GM12878 (cell line): Measurements from ENCODE around the gene MRPL20. TPM values are rescaled to one million over a fixed set of nuclear protein-coding genes. Genes with fewer than 3 reads are reported as not detected.

Source experiments
- ATAC-seq: fragments of 200-7000 bp; cut with Tn5 transposase; 3 replicates; pipeline ENCODE4 v1.9.1; 2020; ENCODE audit warnings: mild to moderate bottlenecking, moderate library complexity
- BruUV-seq: library from RNA; stranded (reverse); fragments of 400-500 nt; replicated peaks from 2 replicates; lab custom pipeline; 2021; lab: Mats Ljungman, UMichigan
- CTCF ChIA-PET: fragments of 300-600 bp; sonication (Branson Sonifier 250); formaldehyde crosslinking; extraction: SDS; loops from one replicate; lab custom pipeline; 2021; ENCODE audit warnings: inconsistent platforms; lab: Yijun Ruan, JAX
- POLR2A ChIA-PET: fragments of 350-600 bp; formaldehyde crosslinking; extraction: SDS; loops from one replicate; lab custom pipeline; 2021; ENCODE audit warnings: inconsistent platforms; lab: Charles Lee
- RAD21 ChIA-PET: fragments of 300-600 bp; sonication (Branson Sonifier 250); formaldehyde crosslinking; loops from one replicate; lab custom pipeline; 2023; ENCODE audit warnings: antibody characterized with exemption; ENCODE audit not compliant: unreplicated experiment; lab: Charles Lee
- SMC1A ChIA-PET: fragments of 300-600 bp; sonication (Branson Sonifier 250); formaldehyde crosslinking; loops from one replicate; lab custom pipeline; 2023; ENCODE audit not compliant: unreplicated experiment, uncharacterized antibody; lab: Charles Lee
- DNase-seq: peaks from one replicate; pipeline ENCODE4 v3.0.0-alpha.2; 2011; ENCODE audit warnings: low read depth, low spot score
- FAIRE-seq: peaks from 3 replicates; lab custom pipeline; 2011; peaks lifted over from hg19 to GRCh38; lab: Jason Lieb, UNC
- H2AFZ ChIP-seq: 2 replicates; pipeline ENCODE4 v1.6.0; 2011; ENCODE audit warnings: low read depth, low read length, control low read depth; ENCODE audit not compliant: control insufficient read depth
- H3K27ac ChIP-seq: 2 replicates; pipeline ENCODE4 v1.5.1; 2011; ENCODE audit warnings: control low read depth; ENCODE audit not compliant: control insufficient read depth, insufficient read depth
- H3K27me3 ChIP-seq, 2 experiments: replicated peaks in 1 of 2; 2 replicates each; pipeline versions ENCODE4 v1.6.0 to v1.6.1; 2011; ENCODE audit warnings: low read length in 1 of 2; ENCODE audit not compliant: control insufficient read depth in 2 of 2, insufficient read depth in 2 of 2
- H3K36me3 ChIP-seq, 2 experiments: 2 replicates each; pipeline ENCODE4 v1.5.1; 2011; ENCODE audit warnings: low read length in 1 of 2; ENCODE audit not compliant: control insufficient read depth in 2 of 2, insufficient read depth in 2 of 2
- H3K4me1 ChIP-seq: 2 replicates; pipeline ENCODE4 v1.6.1; 2011; ENCODE audit warnings: mild to moderate bottlenecking, low read length, moderate library complexity, mixed read lengths; ENCODE audit not compliant: control insufficient read depth, insufficient read depth
- H3K4me2 ChIP-seq: 2 replicates; pipeline ENCODE4 v1.6.0; 2011; ENCODE audit warnings: control low read depth; ENCODE audit not compliant: control insufficient read depth, insufficient read depth
- H3K4me3 ChIP-seq: fragments of 200-600 bp; sonication (generic); 2 replicates; pipeline ENCODE4 v1.5.1; 2016
- H3K79me2 ChIP-seq: 2 replicates; pipeline ENCODE4 v1.6.0; 2011; ENCODE audit warnings: low read length; ENCODE audit not compliant: control insufficient read depth, insufficient read depth
- H3K9ac ChIP-seq: 2 replicates; pipeline ENCODE4 v1.8.0; 2011; ENCODE audit warnings: low read length, control low read depth, mixed read lengths; ENCODE audit not compliant: control insufficient read depth, insufficient read depth
- H3K9me3 ChIP-seq: replicated peaks from 3 replicates; pipeline ENCODE4 v1.5.1; 2011; ENCODE audit warnings: mild to moderate bottlenecking, low read length; ENCODE audit not compliant: control insufficient read depth, insufficient read depth
- H4K20me1 ChIP-seq: 2 replicates; pipeline ENCODE4 v1.6.0; 2011; ENCODE audit not compliant: control insufficient read depth, insufficient read depth
- ATF7 ChIP-seq: fragments of 450-650 bp; IDR thresholded peaks from 2 replicates; pipeline ENCODE4 v1.6.1; 2016; ENCODE audit warnings: low read depth, mild to moderate bottlenecking
- CHD2 ChIP-seq: IDR thresholded peaks from 2 replicates; pipeline ENCODE4 v1.6.1; 2011; ENCODE audit warnings: low read depth, low read length, improper control_type of control experiment, borderline replicate concordance
- EED ChIP-seq: sonication (generic); IDR thresholded peaks from 2 replicates; pipeline ENCODE4 v1.6.1; 2016; ENCODE audit warnings: antibody characterized with exemption, low read depth
- ETV6 ChIP-seq, 2 experiments: fragments of 450-650 bp in 1 of 2; IDR thresholded peaks in 1 of 2; conservative IDR thresholded peaks in 1 of 2; 2 replicates each; pipeline ENCODE4 v1.6.1; 2014; ENCODE audit warnings: antibody characterized with exemption in 1 of 2, borderline replicate concordance in 1 of 2, low read depth in 1 of 2, mild to moderate bottlenecking in 1 of 2, moderate library complexity in 1 of 2
- GATAD2B ChIP-seq: fragments of 450-650 bp; conservative IDR thresholded peaks from 2 replicates; pipeline ENCODE4 v1.6.1; 2017; ENCODE audit warnings: low read depth, mild to moderate bottlenecking, moderate library complexity
- HDAC2 ChIP-seq: fragments of 200-600 bp; sonication (generic); IDR thresholded peaks from 2 replicates; pipeline ENCODE4 v1.6.1; 2017
- MTA2 ChIP-seq: fragments of 450-650 bp; IDR thresholded peaks from 2 replicates; pipeline ENCODE4 v1.6.1; 2016; ENCODE audit warnings: low read depth, mild to moderate bottlenecking, moderate library complexity
- MTA3 ChIP-seq: IDR thresholded peaks from 2 replicates; pipeline ENCODE4 v1.6.1; 2012; ENCODE audit warnings: low read length, inconsistent platforms, borderline replicate concordance
- NBN ChIP-seq: fragments of 450-650 bp; IDR thresholded peaks from 2 replicates; pipeline ENCODE4 v1.6.1; 2016
- NR2C2 ChIP-seq: IDR thresholded peaks from 2 replicates; pipeline ENCODE4 v1.6.1; 2011; ENCODE audit warnings: borderline replicate concordance, low read depth; ENCODE audit not compliant: control insufficient read depth, insufficient read length
- RAD51 ChIP-seq: fragments of 450-650 bp; IDR thresholded peaks from 2 replicates; pipeline ENCODE4 v1.6.1; 2016; ENCODE audit warnings: moderate library complexity, mild to moderate bottlenecking, inconsistent platforms
- SMARCA5 ChIP-seq: fragments of 450-650 bp; IDR thresholded peaks from 2 replicates; pipeline ENCODE4 v1.6.1; 2017; ENCODE audit warnings: mild to moderate bottlenecking
- SP1 ChIP-seq: IDR thresholded peaks from one replicate; pipeline ENCODE4 v1.6.1; 2011; ENCODE audit warnings: low read depth, low read length
- SREBF1 ChIP-seq: IDR thresholded peaks from 2 replicates; pipeline ENCODE4 v1.6.1; 2012; ENCODE audit warnings: mild to moderate bottlenecking, low read length
- TCF12 ChIP-seq: IDR thresholded peaks from 2 replicates; pipeline ENCODE4 v1.6.1; 2011; ENCODE audit warnings: low read depth, mild to moderate bottlenecking, low read length
- TCF3 ChIP-seq: IDR thresholded peaks from 2 replicates; pipeline ENCODE4 v1.6.1; 2012; ENCODE audit warnings: low read depth, mild to moderate bottlenecking, low read length, borderline replicate concordance; ENCODE audit not compliant: insufficient read depth
- WRNIP1 ChIP-seq: IDR thresholded peaks from 2 replicates; pipeline ENCODE4 v1.6.1; 2011; ENCODE audit warnings: low read depth, low read length, improper control_type of control experiment, borderline replicate concordance
- YBX1 ChIP-seq: fragments of 450-650 bp; IDR thresholded peaks from 2 replicates; pipeline ENCODE4 v1.6.1; 2016; ENCODE audit warnings: antibody characterized with exemption
- YY1 ChIP-seq: IDR thresholded peaks from 2 replicates; pipeline ENCODE4 v1.6.1; 2011; ENCODE audit warnings: low read depth, mild to moderate bottlenecking, low read length
- ZNF24 ChIP-seq: fragments of 450-650 bp; IDR thresholded peaks from 2 replicates; pipeline ENCODE4 v1.6.1; 2017; ENCODE audit warnings: antibody characterized with exemption, mild to moderate bottlenecking
- WGBS: methylation state at CpG from one replicate; pipeline ENCODE4 v1.1.6; 2016; ENCODE audit warnings: low lambda C conversion rate; ENCODE audit not compliant: insufficient replicate concordance, insufficient coverage; ENCODE audit errors: missing lambda C conversion rate; 5-methylcytosine and 5-hydroxymethylcytosine counted together
- in situ Hi-C: fragments of 300-500 bp; cut with MboI; formaldehyde crosslinking; loops from 9 replicates; pipeline ENCODE4 v1.14.3; 2018; ENCODE audit warnings: mixed read lengths
- intact Hi-C: fragments of 100-400 bp; cut with micrococcal nuclease; formaldehyde crosslinking; loops from one replicate; pipeline ENCODE4 v1.14.2; 2022; ENCODE audit not compliant: unreplicated experiment
- polyA plus RNA-seq, 11 experiments: library from polyadenylated mRNA; depleted of rRNA in 4 of 11; unstranded in 6 of 11; stranded (reverse) in 5 of 11; fragments of >200 nt; fragmentation: Nextera tagmentation in 4 of 11; fragmentation: Illumina TruSeq in 1 of 11; extraction: Ambion mirVana in 4 of 11; extraction: Trizol in 1 of 11; gene quantifications; 1 replicate in 1 of 11; 2 replicates in 10 of 11; pipeline versions ENCODE4 v1.2.1 to v1.2.3, GENCODE V29; 2011 to 2016; ENCODE audit warnings: inconsistent platforms in 2 of 11, missing spikeins in 2 of 11, low read depth in 1 of 11
- total RNA-seq, 4 experiments: library from RNA; depleted of rRNA in 3 of 4; stranded (reverse); fragments of >200 nt in 3 of 4; fragmentation: Illumina TruSeq in 1 of 4; extraction: Trizol in 1 of 4; gene quantifications; 2 replicates each; pipeline versions ENCODE4 v1.2.1 to v1.2.3, GENCODE V29; 2013 to 2021
- TF ChIP-seq, protein P1 (sequence below): fragments of 450-650 bp; conservative IDR thresholded peaks from 2 replicates; pipeline ENCODE4 v1.6.1; 2017; ENCODE audit warnings: mild to moderate bottlenecking, moderate library complexity
- TF ChIP-seq, protein P2 (sequence below): IDR thresholded peaks from 2 replicates; pipeline ENCODE4 v1.6.1; 2011; ENCODE audit warnings: low read depth, mild to moderate bottlenecking, low read length, moderate library complexity, borderline replicate concordance; ENCODE audit errors: extremely low read depth

MRPL20 gene
- total and polyA plus RNA-seq, 10 of the 15 experiments (the other 5 are each of a cell fraction or from before 2014, with no cell fraction given) = 129 to 525 (median 255) TPM

- no peak for FAIRE-seq
- peak overlapping the region; percentile 42 for H3K27ac ChIP-seq
- BruUV-seq = no TSS peak
- 0 out of 2 replicates have a peak, but pooled peaks have one; percentile 50 for TF ChIP-seq EED
- peak; percentile 72 for TF ChIP-seq YY1
- no peak for TF ChIP-seq MTA2
- no peak for TF ChIP-seq ATF7
- no peak for TF ChIP-seq WRNIP1
- TF ChIP-seq TCF3 = peak; percentile 92
- TF ChIP-seq SREBF1 = no peak
- TF ChIP-seq, protein P1, sequence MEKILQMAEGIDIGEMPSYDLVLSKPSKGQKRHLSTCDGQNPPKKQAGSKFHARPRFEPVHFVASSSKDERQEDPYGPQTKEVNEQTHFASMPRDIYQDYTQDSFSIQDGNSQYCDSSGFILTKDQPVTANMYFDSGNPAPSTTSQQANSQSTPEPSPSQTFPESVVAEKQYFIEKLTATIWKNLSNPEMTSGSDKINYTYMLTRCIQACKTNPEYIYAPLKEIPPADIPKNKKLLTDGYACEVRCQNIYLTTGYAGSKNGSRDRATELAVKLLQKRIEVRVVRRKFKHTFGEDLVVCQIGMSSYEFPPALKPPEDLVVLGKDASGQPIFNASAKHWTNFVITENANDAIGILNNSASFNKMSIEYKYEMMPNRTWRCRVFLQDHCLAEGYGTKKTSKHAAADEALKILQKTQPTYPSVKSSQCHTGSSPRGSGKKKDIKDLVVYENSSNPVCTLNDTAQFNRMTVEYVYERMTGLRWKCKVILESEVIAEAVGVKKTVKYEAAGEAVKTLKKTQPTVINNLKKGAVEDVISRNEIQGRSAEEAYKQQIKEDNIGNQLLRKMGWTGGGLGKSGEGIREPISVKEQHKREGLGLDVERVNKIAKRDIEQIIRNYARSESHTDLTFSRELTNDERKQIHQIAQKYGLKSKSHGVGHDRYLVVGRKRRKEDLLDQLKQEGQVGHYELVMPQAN = peak; percentile 36; the same call in 1 of the 2 replicates
- TF ChIP-seq MTA3 = no peak
- TF ChIP-seq ZNF24 = no peak
- no peak for TF ChIP-seq HDAC2
- no peak for TF ChIP-seq YBX1
- no peak for TF ChIP-seq NBN
- TF ChIP-seq SMARCA5 = 0 out of 2 replicates have a peak, but pooled peaks have one; percentile 34
- TF ChIP-seq GATAD2B = peak; percentile 32; the same call in 1 of the 2 replicates
- TF ChIP-seq ETV6 (conservative IDR thresholded peaks at IDR 0.05 in 1 of 2, IDR thresholded peaks at IDR 0.05 in 1 of 2; ENCODE audit: borderline replicate concordance in 1 of 2, low read depth in 1 of 2) = no peak
- TF ChIP-seq SP1 = no peak
- no peak for TF ChIP-seq CHD2
- peak; percentile 84 for TF ChIP-seq TCF12
- no peak for TF ChIP-seq NR2C2
- no peak for TF ChIP-seq RAD51
- TF ChIP-seq, protein P2, sequence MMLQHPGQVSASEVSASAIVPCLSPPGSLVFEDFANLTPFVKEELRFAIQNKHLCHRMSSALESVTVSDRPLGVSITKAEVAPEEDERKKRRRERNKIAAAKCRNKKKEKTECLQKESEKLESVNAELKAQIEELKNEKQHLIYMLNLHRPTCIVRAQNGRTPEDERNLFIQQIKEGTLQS = 0 out of 2 replicates have a peak, but pooled peaks have one; percentile 11
These were observed 35.1 kb downstream of the MRPL20 start for GRCh38 chr1:1371746-1372711.

More at GRCh38 chr1:1371746-1372711, 35.1 kb downstream of the MRPL20 start:
- peaks cover 30% of the 10 kb centered on the region for H3K79me2 ChIP-seq
- in situ Hi-C loops = no loop called here
- ChIA-PET POLR2A (interaction anchor here (0.6 to 1.1 kb wide), 2 partner anchors 66 to 93 kb away, joined by 3 read pairs; no protein-coding TSS in a partner anchor), CTCF (interaction anchor here (0.6 to 2.8 kb wide), 21 partner anchors 13 to 387 kb away, joined by 3 to 15 read pairs (median 6); partner anchors contain the start of genes AGRN, DVL1, MRPL20 and MXRA8), RAD21 (interaction anchor here (0.7 to 1.5 kb wide), 5 partner anchors 24 to 132 kb away, joined by 3 to 6 read pairs (median 3); partner anchors contain the start of gene CCNL2), SMC1A (interaction anchor here (0.9 to 1.8 kb wide), 7 partner anchors 24 to 387 kb away, joined by 3 to 5 read pairs (median 3); no protein-coding TSS in a partner anchor)
- peaks cover 24% of the 10 kb centered on the region for H3K4me1 ChIP-seq
- intact Hi-C loops = loop anchor here (10.0 kb wide), 1 partner anchor 133 kb away; no protein-coding TSS in a partner anchor
- no peaks in the 10 kb centered on the region for H3K27me3 ChIP-seq
- no peak for DNase-seq
- peak overlapping the region; percentile 97 for H3K4me2 ChIP-seq
- H3K9me3 ChIP-seq = peaks cover 2% of the 10 kb centered on the region; the same call in 1 of the 3 replicates
- H3K9ac ChIP-seq = peak overlapping the region; percentile 22
- H3K4me3 ChIP-seq = no peak overlapping the region
- peaks cover 0 to 3% of the 10 kb centered on the region in 2 experiments; a peak in 2 of 4 replicates for H3K36me3 ChIP-seq
- peak; percentile 73 for ATAC-seq
- peak overlapping the region; percentile 21; the same call in 1 of the 2 replicates for H2AFZ ChIP-seq
- H4K20me1 ChIP-seq = no peaks in the 10 kb centered on the region
- 23% methylated on average over 26 of the region's 26 CpGs for WGBS
